ENCODE data around the gene PARD3B. TPM values are rescaled to one million over a fixed set of nuclear protein-coding genes. Genes with fewer than 3 reads are reported as not detected.

PARD3B gene
- total RNA-seq, 1 experiment from 2014 or later: 6.4 TPM

DNA sequence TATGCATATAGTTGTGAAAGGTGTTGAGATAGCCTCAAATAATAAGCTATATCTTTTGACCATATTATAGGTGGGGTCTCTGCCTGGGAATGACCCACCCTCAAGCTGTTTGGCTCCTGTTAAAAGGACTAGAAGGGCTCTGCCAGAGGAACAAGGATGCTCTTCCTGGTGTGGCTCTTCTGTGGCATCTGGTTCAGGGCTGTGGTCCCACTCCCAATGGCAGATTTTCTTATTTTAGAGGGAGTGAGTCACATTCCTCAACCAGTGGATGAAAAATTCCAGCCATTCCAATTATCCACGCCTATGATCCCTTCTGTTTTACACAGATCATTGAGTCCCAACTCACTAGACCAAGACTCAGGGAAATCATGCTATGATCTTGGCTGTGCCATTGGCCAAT is 119.9 kb downstream of the PARD3B start:
- H2AK5ac ChIP-seq (ENCODE audit: insufficient read length, low read length): no peak overlapping the region
- no peak overlapping the region for H2BK15ac ChIP-seq (ENCODE audit: low read depth, low read length)
- no peak overlapping the region for H3K23ac ChIP-seq (ENCODE audit: insufficient read length, low read depth, low read length)
- H3K4me1 ChIP-seq (ENCODE audit: insufficient read depth, low read length): peaks cover 3% of the 10 kb centered on the region; the same call in 1 of the 2 replicates
- no peak overlapping the region for H3K4ac ChIP-seq (ENCODE audit: low read depth, low read length)
- no peaks in the 10 kb centered on the region for H3K27me3 Mint-ChIP-seq (ENCODE audit: low read depth)
- no peak overlapping the region for H3K4me2 ChIP-seq (ENCODE audit: insufficient read depth, insufficient read length, low read length)
- no peaks in the 10 kb centered on the region for H3K23me2 ChIP-seq (ENCODE audit: insufficient read length, low read depth, low read length, poor library complexity, severe bottlenecking)
- H3K36me3 Mint-ChIP-seq (ENCODE audit: insufficient read depth in 1 of 3, low read depth in 3 of 3): no peaks in the 10 kb centered on the region
- no peak overlapping the region for H3K27ac Mint-ChIP-seq
- H4K20me1 ChIP-seq (ENCODE audit: control insufficient read depth, insufficient read depth, insufficient read length): no peaks in the 10 kb centered on the region
- H3K4me3 Mint-ChIP-seq: no peak overlapping the region
- H3K18ac ChIP-seq (ENCODE audit: insufficient read length, low read depth, low read length): no peak overlapping the region
- no peak overlapping the region for H3K27ac ChIP-seq (ENCODE audit: insufficient read length, low read depth, low read length)
- no peak for DNase-seq
- no CpG with 5 or more reads among the region's 1 CpG for WGBS (ENCODE audit: extremely low coverage, insufficient read length, low lambda C conversion rate)
- H3K79me2 ChIP-seq (ENCODE audit: insufficient read depth, low read length): no peaks in the 10 kb centered on the region
- H2AFZ ChIP-seq (ENCODE audit: low read length): no peak overlapping the region
- H3T11ph ChIP-seq (ENCODE audit: low read length): no peak overlapping the region
- no peak overlapping the region for H3K14ac ChIP-seq (ENCODE audit: insufficient read depth, low read length)
- H3K27me3 ChIP-seq (ENCODE audit: insufficient read depth, low read length): no peaks in the 10 kb centered on the region
- H3K4me1 Mint-ChIP-seq: peaks cover 8 to 12% of the 10 kb centered on the region in 2 experiments
- no peaks in the 10 kb centered on the region for H3K9me3 Mint-ChIP-seq
- H3K9ac ChIP-seq (ENCODE audit: extremely low read depth, insufficient read length, low read length): no peak overlapping the region
- no peak overlapping the region for H2BK120ac ChIP-seq (ENCODE audit: low read depth, low read length, poor library complexity, severe bottlenecking)
- H4K8ac ChIP-seq (replicated peaks; ENCODE audit: insufficient read length, low read depth, low read length): no peak overlapping the region
- TF ChIP-seq, protein P1, sequence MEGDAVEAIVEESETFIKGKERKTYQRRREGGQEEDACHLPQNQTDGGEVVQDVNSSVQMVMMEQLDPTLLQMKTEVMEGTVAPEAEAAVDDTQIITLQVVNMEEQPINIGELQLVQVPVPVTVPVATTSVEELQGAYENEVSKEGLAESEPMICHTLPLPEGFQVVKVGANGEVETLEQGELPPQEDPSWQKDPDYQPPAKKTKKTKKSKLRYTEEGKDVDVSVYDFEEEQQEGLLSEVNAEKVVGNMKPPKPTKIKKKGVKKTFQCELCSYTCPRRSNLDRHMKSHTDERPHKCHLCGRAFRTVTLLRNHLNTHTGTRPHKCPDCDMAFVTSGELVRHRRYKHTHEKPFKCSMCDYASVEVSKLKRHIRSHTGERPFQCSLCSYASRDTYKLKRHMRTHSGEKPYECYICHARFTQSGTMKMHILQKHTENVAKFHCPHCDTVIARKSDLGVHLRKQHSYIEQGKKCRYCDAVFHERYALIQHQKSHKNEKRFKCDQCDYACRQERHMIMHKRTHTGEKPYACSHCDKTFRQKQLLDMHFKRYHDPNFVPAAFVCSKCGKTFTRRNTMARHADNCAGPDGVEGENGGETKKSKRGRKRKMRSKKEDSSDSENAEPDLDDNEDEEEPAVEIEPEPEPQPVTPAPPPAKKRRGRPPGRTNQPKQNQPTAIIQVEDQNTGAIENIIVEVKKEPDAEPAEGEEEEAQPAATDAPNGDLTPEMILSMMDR (conservative IDR thresholded peaks at IDR 0.05): no peak
- no peak overlapping the region for H3K56ac ChIP-seq (ENCODE audit: insufficient read length, low read depth, low read length)
- H4K91ac ChIP-seq (ENCODE audit: insufficient read length, low read depth, low read length): no peak overlapping the region
- H3K9me3 ChIP-seq (ENCODE audit: control insufficient read depth, low read depth, low read length): no peaks in the 10 kb centered on the region
- no peak overlapping the region for H2BK12ac ChIP-seq (ENCODE audit: insufficient read length, low read depth, low read length)
- H3K79me1 ChIP-seq (ENCODE audit: insufficient read depth, low read depth, low read length, poor library complexity, severe bottlenecking): no peaks in the 10 kb centered on the region
- H2BK20ac ChIP-seq (ENCODE audit: low read depth, low read length, poor library complexity, severe bottlenecking): no peak overlapping the region
- no peak overlapping the region for H2BK5ac ChIP-seq (ENCODE audit: insufficient read length, low read length)
- no peak overlapping the region for H4K5ac ChIP-seq (ENCODE audit: insufficient read length, low read depth, low read length)

Measured in H9 (cell line).